Activated T-helper 2 cell treated with anti-CD3 and anti-CD28 coated beads, Interferon-gamma antibody, Interleukin-2, Interleukin-4, amounts not matched to agents 10 μg/mL and 5 μg/mL and 100 μg/mL, durations not matched to agents 14 hours and 24 hours and 36 hours (primary cell): ENCODE measurements around the gene MOV10. TPM values are rescaled to one million over a fixed set of nuclear protein-coding genes. Genes with fewer than 3 reads are reported as not detected.
"Not testable (repeated sequence)": the region's sequence is repeated elsewhere in the genome, so short reads cannot be mapped to it uniquely, and the experiment has no call there.

ENCODE experiments used
- DNase-seq: peaks from one replicate; pipeline ENCODE4 v3.0.0; 2021; ENCODE audit warnings: low spot score
- H3K27ac Mint-ChIP-seq: one replicate; pipeline ENCODE4 v1.8.0; 2021; ENCODE audit warnings: mixed read lengths
- H3K27me3 Mint-ChIP-seq: one replicate; pipeline ENCODE4 v1.8.0; 2021; ENCODE audit warnings: low read depth, mixed read lengths
- H3K36me3 Mint-ChIP-seq: one replicate; pipeline ENCODE4 v1.8.0; 2021; ENCODE audit warnings: low read depth, mixed read lengths
- H3K4me1 Mint-ChIP-seq: one replicate; pipeline ENCODE4 v1.8.0; 2021; ENCODE audit warnings: low read depth, mixed read lengths
- H3K4me3 Mint-ChIP-seq: one replicate; pipeline ENCODE4 v1.8.0; 2021; ENCODE audit warnings: low read depth, mild to moderate bottlenecking, moderate library complexity, mixed read lengths
- H3K9me3 Mint-ChIP-seq: one replicate; pipeline ENCODE4 v1.8.0; 2021; ENCODE audit warnings: mixed read lengths
- intact Hi-C: fragments of 100-400 bp; cut with micrococcal nuclease; formaldehyde crosslinking; loops from one replicate; pipeline ENCODE4 v1.15.1; 2023
- total RNA-seq: library from RNA; stranded (reverse); gene quantifications from 2 replicates; pipeline ENCODE4 v1.2.3, GENCODE V29; 2022

MOV10 gene
- total RNA-seq, 1 donor from 2014 or later = 68.1 TPM

GRCh38 chr1:112724240-112724639 is 49.8 kb downstream of the MOV10 start:
- H3K36me3 Mint-ChIP-seq, H3K9me3 Mint-ChIP-seq, H3K4me3 Mint-ChIP-seq, H3K27ac Mint-ChIP-seq, DNase-seq, intact Hi-C loops, H3K4me1 Mint-ChIP-seq: not testable (repeated sequence)
- H3K27me3 Mint-ChIP-seq = peaks cover 16% of the 10 kb centered on the region

- no peaks in the 10 kb centered on the region for H3K36me3 Mint-ChIP-seq
- intact Hi-C loops = no loop called here
- no peak for DNase-seq
- H3K27ac Mint-ChIP-seq = no peak overlapping the region
- peaks cover 9% of the 10 kb centered on the region for H3K27me3 Mint-ChIP-seq
- H3K9me3 Mint-ChIP-seq = no peaks in the 10 kb centered on the region
- H3K4me3 Mint-ChIP-seq = no peak overlapping the region
- H3K4me1 Mint-ChIP-seq = peaks cover 5% of the 10 kb centered on the region
Measured at GRCh38 chr1:112727716-112728115, 53.3 kb downstream of the MOV10 start.

GRCh38 chr1:112728306-112728971 is 54.0 kb downstream of the MOV10 start:
- H3K9me3 Mint-ChIP-seq, H3K36me3 Mint-ChIP-seq, H3K4me1 Mint-ChIP-seq, DNase-seq, H3K27me3 Mint-ChIP-seq, intact Hi-C loops, H3K27ac Mint-ChIP-seq, H3K4me3 Mint-ChIP-seq: not testable (repeated sequence)

- H3K4me1 Mint-ChIP-seq, H3K27me3 Mint-ChIP-seq: not testable (repeated sequence)
Measured at GRCh38 chr1:112729011-112729410, 54.6 kb downstream of the MOV10 start.

GRCh38 chr1:112729909-112730308 is 55.5 kb downstream of the MOV10 start:
- H3K36me3 Mint-ChIP-seq = no peaks in the 10 kb centered on the region
- no peak for DNase-seq
- H3K9me3 Mint-ChIP-seq = no peaks in the 10 kb centered on the region
- H3K4me1 Mint-ChIP-seq = no peaks in the 10 kb centered on the region
- no peak overlapping the region for H3K27ac Mint-ChIP-seq
- intact Hi-C loops = no loop called here
- no peak overlapping the region for H3K4me3 Mint-ChIP-seq
- H3K27me3 Mint-ChIP-seq = peaks cover 6% of the 10 kb centered on the region

More at GRCh38 chr1:112729011-112729410, 54.6 kb downstream of the MOV10 start:
- H3K4me3 Mint-ChIP-seq, DNase-seq, H3K27ac Mint-ChIP-seq, H3K9me3 Mint-ChIP-seq, intact Hi-C loops, H3K36me3 Mint-ChIP-seq: not testable (repeated sequence)

- intact Hi-C loops = no loop called here
- H3K27ac Mint-ChIP-seq = no peak overlapping the region
- no peak for DNase-seq
- H3K9me3 Mint-ChIP-seq = no peaks in the 10 kb centered on the region
- peaks cover 6% of the 10 kb centered on the region for H3K27me3 Mint-ChIP-seq
- H3K4me1 Mint-ChIP-seq = peaks cover 4% of the 10 kb centered on the region
- H3K36me3 Mint-ChIP-seq = no peaks in the 10 kb centered on the region
- no peak overlapping the region for H3K4me3 Mint-ChIP-seq
Measured at GRCh38 chr1:112731451-112731850, 57.0 kb downstream of the MOV10 start.

- no peak overlapping the region for H3K27ac Mint-ChIP-seq
- DNase-seq = no peak
- H3K9me3 Mint-ChIP-seq = no peaks in the 10 kb centered on the region
- peaks cover 24% of the 10 kb centered on the region for H3K27me3 Mint-ChIP-seq
- intact Hi-C loops = no loop called here
- H3K4me1 Mint-ChIP-seq = peaks cover 4% of the 10 kb centered on the region
- no peak overlapping the region for H3K4me3 Mint-ChIP-seq
- no peaks in the 10 kb centered on the region for H3K36me3 Mint-ChIP-seq
Measured at GRCh38 chr1:112735752-112736151, 61.3 kb downstream of the MOV10 start.

- Mint-ChIP-seq H3K27ac (no peak overlapping the region), H3K4me1 (peaks cover 4% of the 10 kb centered on the region), H3K27me3 (peaks cover 37% of the 10 kb centered on the region), H3K36me3 (no peaks in the 10 kb centered on the region), H3K9me3 (no peaks in the 10 kb centered on the region), H3K4me3 (no peak overlapping the region)
- intact Hi-C loops = no loop called here
- no peak for DNase-seq
Measured at GRCh38 chr1:112737573-112737972, 63.1 kb downstream of the MOV10 start.

- intact Hi-C loops = no loop called here
- Mint-ChIP-seq H3K36me3 (no peaks in the 10 kb centered on the region), H3K27ac (no peak overlapping the region), H3K4me3 (no peak overlapping the region), H3K4me1 (no peaks in the 10 kb centered on the region), H3K9me3 (no peaks in the 10 kb centered on the region), H3K27me3 (peaks cover 62% of the 10 kb centered on the region)
- DNase-seq = no peak
Measured at GRCh38 chr1:112743174-112744008, 68.9 kb downstream of the MOV10 start.

- Mint-ChIP-seq H3K9me3 (no peaks in the 10 kb centered on the region), H3K4me1 (no peaks in the 10 kb centered on the region), H3K4me3 (no peak overlapping the region), H3K27ac (no peak overlapping the region), H3K27me3 (peaks cover 60% of the 10 kb centered on the region), H3K36me3 (no peaks in the 10 kb centered on the region)
- intact Hi-C loops = no loop called here
- no peak for DNase-seq
Measured at GRCh38 chr1:112744009-112744578, 69.6 kb downstream of the MOV10 start.

- H3K9me3 Mint-ChIP-seq = no peaks in the 10 kb centered on the region
- H3K36me3 Mint-ChIP-seq = no peaks in the 10 kb centered on the region
- H3K27ac Mint-ChIP-seq = no peak overlapping the region
- no peak overlapping the region for H3K4me3 Mint-ChIP-seq
- H3K4me1 Mint-ChIP-seq = no peaks in the 10 kb centered on the region
- DNase-seq = no peak
- peaks cover 38% of the 10 kb centered on the region for H3K27me3 Mint-ChIP-seq
- intact Hi-C loops = no loop called here
Measured at GRCh38 chr1:112748396-112748795, 73.9 kb downstream of the MOV10 start.
